Ecto neural progenitor cell (in vitro differentiated cells): ENCODE measurements around the gene ACSF3.

ENCODE experiments used
- DNase-seq: peaks from one replicate; pipeline ENCODE4 v3.0.0-alpha.2; 2018; ENCODE audit warnings: low spot score

Gene ACSF3

GRCh38 chr16:89145406-89146161, 51.9 kb downstream of the ACSF3 start:
- no peak for DNase-seq

GRCh38 chr16:89146211-89147005, 52.8 kb downstream of the ACSF3 start:
- no peak for DNase-seq

DNA sequence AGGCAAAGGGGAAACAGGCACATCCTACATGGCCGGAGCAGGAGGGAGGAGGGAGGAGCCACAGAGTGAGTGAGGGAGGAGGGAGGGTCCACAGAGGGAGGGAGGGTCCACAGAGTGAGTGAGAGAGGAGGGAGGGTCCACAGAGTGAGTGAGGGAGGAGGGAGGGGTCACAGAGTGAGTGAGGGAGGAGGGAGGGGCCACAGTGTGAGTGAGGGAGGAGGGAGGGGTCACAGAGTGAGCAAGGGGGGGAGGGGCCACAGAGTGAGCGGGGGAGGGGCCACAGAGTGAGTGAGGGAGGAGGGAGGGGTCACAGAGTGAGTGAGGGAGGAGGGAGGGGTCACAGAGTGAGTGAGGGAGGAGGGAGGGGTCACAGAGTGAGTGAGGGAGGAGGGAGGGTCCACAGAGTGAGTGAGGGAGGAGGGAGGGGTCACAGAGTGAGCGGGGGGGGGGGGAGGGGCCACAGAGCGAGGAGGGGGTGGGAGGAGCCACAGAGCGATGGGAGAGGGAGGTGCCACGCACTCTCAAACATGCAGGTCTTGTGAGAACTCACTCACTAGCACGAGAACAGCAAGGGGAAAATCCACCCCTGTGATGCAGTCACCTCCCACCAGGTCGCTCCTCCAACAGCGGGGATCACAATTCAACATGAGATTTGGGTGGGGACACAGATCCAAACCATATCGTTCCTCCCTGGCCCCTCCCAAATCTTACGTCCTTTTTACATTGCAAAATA, 53.6 kb downstream of the ACSF3 start:
- DNase-seq = no peak

GRCh38 chr16:89149386-89149785, 55.7 kb downstream of the ACSF3 start:
- DNase-seq = no peak

DNA sequence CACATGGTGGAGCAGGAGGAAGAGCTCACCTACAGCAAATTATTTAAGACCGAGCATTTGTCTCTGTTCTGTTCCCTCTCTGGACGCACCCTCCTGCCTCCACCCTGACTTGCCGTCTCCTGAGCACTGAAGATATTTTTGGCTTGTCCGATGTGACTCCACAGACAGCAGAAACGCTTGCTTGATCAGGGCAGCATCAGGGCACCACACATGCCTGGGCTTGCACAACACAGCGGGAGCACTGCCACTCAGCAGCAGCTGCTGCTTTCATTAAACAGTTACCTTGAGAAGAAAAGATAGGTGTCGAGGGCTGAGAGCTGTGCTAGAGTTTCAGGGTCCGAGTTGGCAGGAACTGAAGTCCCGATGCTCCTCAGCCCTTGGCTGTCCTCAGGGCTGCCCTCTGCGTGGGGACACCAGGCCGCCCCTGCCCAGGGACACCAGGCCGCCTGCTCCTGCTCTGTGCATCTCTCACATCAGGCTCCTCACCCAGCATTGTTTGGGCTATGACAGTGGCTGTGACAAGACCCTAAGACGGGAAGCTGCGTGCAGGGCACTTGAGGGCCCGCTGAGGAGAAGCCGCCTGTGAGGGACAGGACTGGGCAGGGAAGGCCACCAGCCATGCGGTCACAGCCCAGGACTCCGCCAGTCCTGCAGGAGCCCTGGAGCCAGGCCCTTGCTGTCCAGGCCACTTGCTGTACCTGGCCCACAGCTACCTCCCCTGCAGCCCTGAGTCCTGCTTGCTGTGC, 56.6 kb downstream of the ACSF3 start:
- DNase-seq = no peak

GRCh38 chr16:89150981-89151380, 57.3 kb downstream of the ACSF3 start:
- DNase-seq = no peak

- DNase-seq = no peak
Measured at GRCh38 chr16:89152831-89153700, 59.4 kb downstream of the ACSF3 start.

GRCh38 chr16:89153848-89154271, 60.2 kb downstream of the ACSF3 start:
- DNase-seq = no peak

DNA sequence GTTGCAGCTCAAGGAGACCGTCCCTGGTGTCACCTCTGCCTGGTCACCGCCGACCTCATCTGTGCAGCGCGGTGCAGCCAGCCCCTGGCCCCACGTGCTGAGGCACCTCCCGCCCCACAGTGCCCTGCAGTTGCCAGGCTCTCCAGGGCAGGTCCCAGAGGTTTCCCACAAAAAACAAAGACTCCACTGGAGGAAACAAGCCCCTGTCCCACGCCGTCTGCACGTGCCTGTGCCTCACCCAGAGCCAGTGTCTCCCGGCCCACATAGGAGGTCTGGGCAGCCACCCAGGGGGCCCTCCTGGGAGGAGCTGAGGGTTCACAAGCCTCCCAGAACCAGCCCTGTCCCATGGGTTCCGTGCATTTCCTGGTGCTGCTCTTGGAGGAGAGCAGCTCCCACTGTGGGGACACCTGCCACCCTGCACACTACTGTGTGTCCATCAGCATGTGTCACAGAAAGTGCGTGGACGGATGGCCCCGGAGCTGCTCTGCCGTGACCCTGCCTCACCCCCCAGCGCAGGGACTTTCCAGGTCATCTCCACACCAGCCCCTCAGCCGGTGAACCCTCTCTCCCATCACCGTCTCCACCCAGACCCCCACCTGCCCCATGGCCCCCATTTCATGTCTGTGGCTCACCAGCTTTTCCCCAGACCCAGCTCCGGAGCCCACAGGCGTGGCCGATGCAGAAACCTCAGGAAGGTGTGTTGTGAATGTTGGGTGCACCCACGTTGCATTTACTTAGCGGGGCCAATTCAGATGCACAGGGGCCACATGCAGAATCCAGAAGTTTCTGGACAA, 60.9 kb downstream of the ACSF3 start:
- no peak for DNase-seq

DNA sequence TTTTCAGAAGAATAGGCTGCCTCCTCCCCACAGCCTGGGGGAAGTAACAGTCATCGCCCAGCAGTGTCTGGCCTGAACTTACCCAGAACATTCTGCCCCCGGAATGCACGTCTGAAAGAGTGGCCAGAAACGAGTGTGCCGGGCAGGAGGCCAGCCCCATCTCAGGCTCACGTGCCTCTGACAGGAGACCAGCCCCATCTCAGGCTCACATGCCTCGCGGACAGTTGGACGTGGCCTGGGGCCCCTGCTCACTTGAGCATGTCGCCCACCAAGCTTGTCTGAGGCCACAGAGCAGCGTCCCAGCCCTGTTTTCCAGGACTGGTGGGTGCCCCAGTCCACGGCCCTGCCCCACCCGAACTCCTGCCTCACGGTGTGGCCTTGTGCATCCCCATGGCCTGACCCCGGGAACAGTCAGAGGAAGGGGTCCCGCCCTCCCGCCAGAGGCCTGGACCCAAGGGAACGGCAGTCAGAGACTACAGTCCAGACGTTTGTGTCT, 61.6 kb downstream of the ACSF3 start:
- DNase-seq = no peak

DNA sequence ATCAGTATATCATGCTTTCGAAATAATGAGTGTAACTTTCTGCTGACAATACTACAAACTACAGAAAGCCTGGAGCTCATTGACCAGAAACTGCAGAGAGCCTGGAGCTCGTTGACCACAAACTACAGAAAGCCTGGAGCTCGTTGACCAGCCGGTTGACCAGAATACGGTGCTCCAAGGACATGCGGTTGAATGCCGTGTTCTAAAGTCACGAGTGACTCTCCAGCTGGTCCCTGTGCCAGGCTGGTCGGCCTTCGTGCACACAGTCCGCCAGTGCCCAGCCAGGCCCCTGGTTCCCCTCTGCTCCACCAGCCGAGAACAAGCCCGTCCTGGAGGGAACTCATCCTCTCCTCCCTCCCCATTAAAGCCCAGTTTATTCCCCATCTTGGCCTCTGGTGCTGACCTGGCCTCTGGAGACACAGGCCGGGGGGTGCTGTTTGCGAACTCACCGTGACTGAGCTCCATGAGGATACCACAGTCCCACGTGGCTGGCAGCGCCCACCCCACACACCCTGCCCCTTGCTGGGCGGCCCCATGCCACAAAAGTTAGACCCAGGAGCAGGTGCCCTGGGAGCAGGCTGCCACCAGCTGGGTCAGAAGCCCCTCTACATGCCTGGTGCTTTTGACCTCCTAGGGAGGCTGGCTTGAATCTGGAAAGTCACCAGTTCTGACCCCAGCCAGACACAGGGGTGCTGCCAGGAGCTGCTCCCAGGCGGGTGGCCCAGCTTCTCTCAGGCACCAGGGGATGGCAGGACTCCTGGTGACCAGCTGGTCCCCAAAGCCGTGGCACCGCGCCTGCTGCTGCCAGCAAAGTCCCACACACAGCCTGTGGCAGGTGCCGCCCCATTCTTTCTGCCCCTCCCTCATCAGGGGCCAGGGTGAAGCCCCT, 62.4 kb downstream of the ACSF3 start:
- no peak for DNase-seq

DNA sequence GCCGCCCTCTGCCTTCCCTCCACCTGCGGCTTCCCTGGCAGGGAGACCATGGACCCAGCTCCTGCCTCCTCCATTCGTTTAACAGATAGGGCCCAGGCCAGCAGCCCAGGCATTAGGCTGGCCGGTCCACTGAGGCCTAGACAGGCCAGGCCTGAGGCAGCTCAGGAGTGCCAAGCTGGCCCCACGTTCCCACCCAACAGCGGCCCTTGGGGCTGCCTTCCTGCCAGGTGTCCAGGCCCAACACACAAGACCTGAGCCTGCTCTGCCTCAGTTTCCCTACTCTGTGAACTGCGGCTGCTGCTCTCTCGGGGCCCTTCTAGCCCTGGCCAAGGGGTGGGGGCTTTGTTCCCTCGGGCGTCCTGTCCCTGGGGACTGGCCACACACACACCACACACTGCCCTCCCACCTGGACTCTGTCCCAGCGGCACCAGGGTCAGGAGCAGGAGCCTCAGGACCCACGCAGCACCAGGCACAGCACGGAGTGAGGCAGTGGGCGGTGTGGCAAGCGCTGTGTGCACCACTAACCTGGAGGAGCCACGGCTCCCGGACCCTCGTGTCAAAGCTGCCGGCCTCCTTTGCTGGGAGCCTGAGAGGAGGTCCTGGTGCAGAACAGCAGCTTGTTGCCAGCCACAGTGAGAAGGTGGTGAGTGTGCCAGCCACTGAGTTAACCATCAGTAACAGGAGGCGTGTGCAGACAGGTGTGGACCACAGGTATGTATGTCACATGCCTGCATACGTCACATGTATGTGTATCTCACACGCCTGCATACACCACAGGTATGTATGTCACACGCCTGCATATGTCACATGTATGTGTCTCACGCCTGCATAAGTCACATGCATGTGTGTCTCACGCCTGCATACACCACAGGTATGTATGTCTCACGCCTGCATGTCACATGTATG, 63.3 kb downstream of the ACSF3 start:
- DNase-seq = no peak

DNA sequence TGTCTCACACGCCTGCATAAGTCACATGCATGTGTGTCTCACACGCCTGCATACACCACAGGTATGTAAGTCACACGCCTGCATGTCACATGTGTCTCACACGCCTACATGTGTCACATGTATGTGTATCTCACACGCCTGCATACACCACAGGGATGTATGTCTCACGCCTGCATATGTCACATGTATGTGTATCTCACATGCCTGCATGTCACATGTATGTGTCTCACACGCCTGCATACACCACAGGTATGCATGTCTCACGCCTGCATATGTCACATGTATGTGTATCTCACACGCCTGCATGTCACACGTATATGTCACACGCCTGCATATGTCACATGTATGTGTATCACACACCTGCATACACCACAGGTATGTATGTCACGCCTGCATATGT, 64.1 kb downstream of the ACSF3 start:
- no peak for DNase-seq

GRCh38 chr16:89159066-89159849, 65.6 kb downstream of the ACSF3 start:
- DNase-seq = no peak

DNA sequence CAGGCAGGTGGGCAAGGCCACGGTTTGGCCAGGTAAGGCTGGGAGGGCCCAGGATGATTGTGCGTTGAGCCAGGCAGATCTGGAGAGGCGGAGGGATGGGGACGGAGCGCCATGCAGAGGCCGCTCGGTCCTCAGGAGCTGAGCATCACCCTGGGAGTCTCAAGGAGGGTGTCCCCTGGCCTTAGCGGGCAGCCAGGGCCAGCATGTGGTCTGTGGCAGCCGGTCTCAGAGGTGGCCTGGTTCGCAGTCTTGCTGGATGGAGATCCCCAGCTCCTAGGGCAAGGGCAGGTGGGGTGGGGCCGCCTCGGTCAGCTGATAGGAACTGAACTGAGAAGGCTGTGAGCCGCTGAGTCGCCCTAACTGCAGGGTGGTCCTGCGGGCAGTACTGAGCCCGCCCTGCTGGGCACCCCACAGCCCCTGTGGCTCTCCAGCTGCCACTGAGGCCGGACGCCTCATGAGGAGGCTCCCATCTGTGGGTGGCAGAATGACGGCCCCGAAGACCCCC, 66.2 kb downstream of the ACSF3 start:
- no peak for DNase-seq

DNA sequence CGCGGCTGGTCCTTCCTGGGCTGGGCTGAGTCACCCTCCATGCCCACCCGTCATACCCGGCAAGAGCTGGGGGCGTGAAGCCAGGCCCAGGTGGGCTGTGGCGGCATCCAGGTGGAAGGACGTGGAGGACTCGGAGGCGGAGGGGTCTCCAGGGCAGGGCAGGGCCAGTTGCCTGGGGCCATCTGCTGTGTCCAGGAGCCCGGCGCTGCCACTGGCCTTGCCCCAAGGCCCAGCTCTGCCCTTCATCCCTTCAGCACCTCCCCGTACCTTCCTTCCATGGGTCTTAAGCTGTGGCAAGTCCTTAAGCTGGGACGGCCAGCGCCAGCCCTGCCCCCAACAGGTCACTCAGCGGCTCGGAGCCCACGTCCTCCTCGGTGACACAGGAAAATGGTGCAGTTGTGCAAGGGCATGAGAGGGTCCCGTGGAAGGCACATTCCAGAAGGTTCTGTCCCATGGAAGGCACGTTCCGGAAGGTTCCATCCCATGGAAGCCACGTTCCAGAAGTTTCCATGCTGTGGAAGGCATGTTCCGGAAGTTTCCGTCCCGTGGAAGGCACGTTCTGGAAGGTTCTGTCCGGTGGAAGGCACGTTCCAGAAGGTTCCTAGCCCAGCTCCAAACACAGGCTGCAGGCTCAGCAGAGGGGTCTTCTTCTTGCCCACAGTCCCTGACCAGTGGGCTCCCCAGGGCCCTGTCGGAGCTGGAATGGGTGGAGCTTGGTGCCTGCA, 67.5 kb downstream of the ACSF3 start:
- no peak for DNase-seq
